HG02798 (cell line): ENCODE measurements around the gene C7orf57.
A peak's percentile ranks its signal among the peaks of the same experiment; 100 is the strongest.

Experiments used
- ATAC-seq: cut with Tn5 transposase; IDR thresholded peaks from one replicate; pipeline ENCODE4 v1.9.1; 2021; ENCODE audit warnings: mild to moderate bottlenecking; ENCODE audit not compliant: unreplicated experiment, poor library complexity

C7orf57 gene

DNA sequence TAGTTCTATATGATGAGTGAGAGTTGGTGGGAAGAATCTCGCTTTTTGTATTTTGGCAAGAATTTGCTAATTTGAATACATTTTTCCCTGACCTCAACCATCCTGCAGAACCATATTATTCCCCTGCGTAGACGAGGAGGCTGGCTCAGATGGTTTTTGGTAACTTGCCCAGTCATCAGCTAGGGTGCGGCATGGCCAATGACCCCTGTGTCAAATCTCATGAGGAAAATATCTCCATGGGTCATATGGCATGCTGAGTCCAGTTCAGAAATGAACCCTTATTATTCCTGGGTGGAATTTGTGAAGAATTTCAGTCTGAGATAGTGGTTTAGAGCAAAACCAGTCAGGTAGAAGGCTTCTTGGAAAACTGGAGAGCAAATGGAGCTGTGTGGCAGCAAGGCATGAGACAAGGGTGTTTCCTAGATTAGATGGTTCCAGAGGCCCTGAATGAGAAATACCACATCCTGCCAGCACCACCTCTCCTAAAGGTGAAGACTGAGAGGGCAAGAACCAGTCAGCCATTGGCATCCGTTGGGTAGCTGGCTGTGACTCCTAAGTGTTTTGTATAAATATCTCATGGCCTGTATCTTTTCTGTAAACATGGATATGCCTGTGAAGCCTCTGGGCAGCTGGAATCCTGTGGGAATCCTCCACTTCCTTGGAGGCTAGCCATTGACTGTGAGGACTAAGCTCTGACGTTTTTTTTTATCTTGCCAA, 47.9 kb downstream of the C7orf57 start:
- ATAC-seq, result no peak

DNA sequence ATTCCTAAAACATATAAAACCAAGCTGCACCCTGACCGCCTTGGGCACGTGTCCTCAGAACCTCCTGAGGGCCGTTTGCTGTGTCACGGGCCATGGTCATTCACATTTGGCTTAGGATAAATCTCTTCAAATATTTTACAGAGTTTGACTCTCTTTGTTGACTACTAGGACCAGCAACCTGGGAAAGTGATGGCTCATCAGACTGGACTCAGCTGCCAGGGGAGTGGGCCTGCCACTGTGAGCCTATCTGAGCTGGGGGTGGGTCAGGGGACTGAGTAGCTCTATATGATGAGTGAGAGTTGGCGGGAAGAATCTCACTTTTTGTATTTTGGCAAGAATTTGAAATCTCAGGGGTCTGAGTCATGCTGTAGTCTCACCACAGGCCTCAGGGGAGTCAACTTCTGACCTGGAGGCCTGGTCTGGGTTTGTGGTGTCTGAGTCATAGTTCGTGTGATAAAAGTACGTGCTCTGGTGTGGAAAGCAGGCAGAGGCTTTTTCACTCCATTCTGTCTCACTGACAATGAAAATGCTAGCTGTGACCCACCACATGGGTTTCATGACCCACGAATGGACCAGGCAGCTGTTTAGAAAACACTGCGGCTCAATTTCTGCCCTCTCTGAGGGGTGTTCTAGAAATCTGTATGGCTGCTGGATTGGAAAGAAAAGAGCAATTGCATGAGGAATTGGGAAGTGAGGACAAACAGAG, 49.5 kb downstream of the C7orf57 start:
- ATAC-seq, result peak; percentile 64

DNA sequence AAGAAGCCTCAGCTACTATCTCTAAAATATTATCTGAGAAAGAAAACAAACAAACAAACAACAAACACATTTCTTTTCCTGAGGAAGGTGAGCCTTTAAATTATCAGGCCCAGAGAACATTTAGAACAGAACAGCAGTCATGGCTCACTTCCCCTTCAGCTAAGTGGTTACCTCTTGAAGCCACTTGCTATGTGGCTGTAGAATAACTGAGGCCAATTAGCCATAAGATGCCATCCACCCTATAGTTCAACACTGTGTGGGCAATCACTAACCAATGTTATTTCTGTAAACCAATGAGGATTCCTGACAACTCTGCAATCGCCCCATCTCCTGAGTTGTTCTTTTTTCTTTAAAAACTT, 50.1 kb downstream of the C7orf57 start:
- ATAC-seq, result no peak

DNA sequence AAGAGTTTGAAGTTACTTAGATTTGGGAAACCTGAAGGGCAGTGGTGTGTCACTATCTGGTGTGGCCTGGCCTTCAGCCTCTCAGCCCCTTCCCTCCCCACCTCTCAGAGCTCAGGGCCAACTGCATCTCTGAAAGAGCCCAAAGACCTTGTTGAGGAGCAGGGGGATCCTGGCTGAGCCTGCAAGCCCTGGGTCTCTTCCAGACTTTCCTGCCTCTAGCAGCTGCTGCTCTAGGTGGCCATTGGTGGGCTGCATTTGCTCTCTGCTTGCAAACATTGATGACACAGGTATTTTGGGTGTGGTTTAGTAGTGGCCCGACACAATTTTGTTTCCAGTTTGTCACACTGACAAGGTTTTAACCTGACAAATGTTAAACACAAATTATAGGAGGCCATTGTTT, 50.6 kb downstream of the C7orf57 start:
- no peak for ATAC-seq

DNA sequence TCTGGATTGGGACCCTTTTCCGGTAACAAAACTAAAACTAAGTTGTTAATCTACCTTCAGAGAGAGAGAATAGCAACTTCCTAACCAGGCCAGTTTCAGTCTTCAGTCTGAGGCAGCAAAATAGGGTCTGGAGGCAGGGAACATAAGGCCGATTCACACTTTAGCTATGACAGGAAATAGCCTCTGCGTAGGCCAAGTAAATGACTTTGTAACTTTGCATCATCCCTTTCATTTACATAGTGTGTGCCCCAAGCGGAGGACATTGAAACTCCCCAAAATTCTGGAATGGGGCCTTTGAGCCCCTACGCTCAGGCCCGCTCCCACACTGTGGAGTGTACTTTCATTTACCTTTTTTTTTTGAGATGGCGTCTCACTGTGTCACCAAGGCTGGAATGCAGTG, 52.0 kb downstream of the C7orf57 start:
- peak; percentile 11 for ATAC-seq

DNA sequence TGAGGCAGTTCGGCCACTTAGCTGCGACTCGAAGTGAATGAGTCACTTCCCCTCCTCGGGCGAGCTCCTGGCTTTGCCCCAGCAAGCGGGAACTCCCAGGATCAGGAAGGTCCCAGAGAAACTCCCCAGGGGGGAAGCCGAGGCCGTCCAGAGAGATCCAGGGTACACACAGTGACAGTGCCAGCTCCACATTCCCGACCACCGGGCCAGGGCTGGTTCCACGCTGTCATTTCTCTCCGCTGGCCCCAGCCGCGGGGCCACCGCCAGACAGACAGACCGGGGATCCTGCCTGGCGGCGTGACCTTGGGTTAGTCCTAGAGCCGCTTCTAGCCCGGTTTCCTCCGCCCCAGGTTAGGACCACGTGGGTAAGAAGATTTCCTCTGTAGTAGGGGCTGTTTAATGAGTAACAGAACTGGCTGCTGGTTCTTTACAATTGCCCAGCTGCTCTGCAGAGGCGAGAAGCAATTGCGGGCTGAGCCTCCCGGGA, 53.3 kb downstream of the C7orf57 start:
- peak; percentile 68 for ATAC-seq

DNA sequence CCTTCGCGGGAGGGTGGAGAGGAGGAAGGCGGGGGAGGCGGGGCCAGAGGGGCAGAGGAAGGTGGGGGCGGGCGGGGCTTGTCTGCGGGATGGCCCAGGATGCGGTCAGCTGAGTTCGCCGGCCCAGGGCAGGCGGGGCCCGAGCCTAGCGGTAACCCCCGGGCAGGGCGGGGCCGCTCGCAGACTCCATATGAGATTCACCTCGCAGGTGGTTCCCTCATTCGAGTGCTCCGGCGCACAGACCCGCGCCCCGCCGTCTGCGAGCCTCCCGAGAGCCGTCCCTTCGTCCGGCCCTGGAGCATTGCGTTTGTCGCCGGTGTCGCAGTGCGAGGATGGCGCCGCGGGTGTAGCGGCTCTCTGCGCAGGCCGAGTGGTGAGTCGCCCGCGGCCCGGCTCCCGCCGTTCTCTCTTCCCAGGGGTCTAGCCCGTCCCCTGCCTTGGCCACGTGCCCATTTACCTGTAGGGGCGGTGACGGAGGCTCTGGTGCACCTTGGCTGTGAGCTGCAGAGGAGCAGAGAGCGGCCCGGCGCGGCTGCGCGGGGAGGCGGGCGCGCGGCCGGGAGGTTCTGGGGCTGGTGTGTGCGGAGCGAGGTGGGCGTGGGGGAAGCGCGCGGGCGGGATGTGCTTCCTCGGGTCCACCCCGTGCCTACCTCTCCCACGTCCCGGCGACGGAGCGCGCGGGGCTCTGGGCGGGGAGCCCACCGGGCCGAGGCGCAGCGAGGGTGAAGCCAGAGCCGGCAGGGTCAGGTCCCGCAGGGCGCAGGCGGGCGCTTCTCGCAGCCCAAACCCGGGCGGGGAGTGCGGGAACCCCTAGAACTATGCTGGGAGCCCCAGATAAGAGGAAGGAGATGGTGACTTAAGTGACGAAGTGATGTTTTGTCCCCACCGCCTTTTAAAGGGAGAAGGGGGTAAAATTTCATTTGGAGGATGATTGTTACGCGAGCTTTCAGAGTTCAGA, 54.0 kb downstream of the C7orf57 start, which contains the start of gene UPP1:
Gene UPP1 (plus strand): TSS at position 220 of the 958 bp plus-strand sequence. CDS start 5,519 bp downstream, outside the sequence.
- ATAC-seq, result peak; percentile 64

DNA sequence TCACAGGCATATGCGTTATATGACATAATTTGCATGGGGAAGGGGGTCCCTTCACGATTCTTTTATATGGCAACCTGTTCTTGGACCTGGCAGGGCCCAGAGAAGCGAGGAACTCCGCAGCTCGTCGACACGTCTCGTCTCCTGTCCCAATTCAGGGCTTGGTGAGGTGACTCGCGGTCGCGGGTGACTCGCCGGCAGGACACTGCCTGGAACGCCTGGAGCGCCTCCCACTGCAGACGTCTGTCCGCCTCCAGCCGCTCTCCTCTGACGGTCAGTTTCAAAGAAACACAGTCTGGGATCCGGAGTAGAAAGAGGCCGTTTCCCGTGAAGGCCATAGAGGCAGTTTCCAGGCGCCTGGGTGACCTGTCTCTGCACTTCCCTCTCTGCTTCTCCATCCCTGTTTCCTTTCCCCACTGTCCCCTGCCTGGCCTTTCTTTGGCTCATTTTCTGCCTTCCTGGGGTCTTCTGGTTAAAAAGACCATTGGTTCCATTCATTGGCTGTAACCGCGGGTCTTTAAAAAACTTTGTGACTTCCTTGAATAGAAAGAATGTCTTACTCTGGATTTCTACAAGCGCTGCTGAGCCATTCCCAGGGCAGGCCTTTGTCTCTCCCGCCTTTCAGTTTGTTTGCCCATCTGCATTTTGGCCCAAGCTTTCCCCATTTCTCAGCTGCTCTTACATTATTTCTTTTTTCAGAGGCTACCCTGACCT, 54.9 kb downstream of the C7orf57 start:
- no peak for ATAC-seq

DNA sequence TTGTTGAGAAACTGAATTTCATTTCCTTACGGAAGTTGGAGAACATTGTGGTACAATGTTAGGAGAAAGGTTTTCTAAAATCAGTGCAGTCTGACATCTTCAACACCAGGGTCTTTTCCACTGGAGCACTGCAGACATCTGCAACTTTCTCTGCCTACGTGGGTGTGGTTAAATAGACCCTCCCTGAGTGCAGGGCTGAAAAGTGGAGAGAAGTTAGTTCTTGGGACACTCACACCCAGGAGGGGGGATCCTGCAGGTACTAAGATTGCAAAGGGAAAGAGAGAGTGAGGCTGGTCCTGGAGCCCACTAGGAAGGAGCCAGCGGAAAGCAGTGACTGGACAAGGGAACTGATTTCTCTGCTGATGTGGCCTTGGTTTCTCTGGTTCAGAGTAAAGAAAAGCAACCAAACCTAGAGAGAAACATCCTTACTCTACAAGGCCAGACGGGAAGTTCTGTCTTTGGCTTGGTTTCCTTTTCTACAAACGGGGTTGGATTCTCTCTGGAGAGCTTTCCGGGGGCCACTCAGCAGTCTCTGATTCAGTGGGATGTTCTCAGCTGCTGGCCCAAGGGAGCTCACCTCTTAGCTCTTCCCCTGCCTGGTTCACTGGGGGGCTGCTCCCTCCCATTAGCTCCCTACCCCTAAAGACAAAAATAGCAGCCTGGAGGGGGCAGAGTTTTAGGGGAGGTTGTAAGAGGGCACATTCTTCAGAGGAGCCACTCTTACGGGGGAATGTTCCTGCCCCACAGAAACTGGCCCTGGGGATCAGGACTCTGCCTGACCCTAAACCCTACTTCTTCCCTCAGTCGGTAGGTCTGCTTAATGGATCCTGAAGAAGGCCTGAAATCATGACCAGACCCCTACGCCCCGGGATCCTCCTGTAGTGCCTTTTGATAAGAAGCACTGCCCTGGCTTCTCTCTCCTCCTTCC, 56.4 kb downstream of the C7orf57 start:
- no peak for ATAC-seq

DNA sequence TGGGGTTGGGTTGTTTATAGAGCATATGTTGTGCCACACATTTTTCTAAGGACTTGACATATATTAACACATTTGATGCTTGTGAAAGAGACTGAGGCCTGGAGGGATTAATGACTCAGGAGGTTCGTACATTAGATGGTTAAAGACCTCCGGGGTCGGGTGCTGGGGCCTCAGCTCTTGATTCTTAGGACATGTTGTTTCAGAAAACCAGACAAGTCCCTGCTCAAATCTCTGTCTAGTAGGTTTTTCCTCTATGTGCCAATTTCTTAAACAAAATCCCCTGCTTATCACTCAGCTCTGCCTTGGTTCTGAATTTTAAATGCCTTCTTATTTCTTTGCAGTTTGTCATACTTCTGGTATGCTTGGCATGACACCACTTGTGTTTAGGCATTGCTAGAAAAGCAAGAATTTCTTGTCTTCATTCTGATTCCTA, 59.5 kb downstream of the C7orf57 start:
- ATAC-seq, result no peak

DNA sequence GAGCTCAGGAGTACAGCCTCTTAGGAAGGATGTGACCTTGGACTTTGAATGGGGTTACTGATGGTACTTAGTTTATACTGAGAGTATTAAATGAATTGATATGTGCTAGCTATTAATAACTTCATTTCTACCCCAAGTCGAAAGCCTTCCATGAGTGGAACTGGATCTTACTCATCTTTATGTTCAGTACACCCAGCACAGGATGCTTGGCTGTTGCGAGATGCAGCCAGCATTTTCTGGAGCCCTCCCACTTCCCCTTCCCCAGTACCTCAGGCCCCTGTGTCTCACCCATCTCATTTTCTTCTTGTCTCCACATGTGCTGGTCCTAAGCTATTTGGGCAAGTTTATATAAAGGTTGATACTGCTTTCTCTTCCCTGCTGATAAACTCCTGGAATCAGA, 60.9 kb downstream of the C7orf57 start:
- ATAC-seq, result no peak

DNA sequence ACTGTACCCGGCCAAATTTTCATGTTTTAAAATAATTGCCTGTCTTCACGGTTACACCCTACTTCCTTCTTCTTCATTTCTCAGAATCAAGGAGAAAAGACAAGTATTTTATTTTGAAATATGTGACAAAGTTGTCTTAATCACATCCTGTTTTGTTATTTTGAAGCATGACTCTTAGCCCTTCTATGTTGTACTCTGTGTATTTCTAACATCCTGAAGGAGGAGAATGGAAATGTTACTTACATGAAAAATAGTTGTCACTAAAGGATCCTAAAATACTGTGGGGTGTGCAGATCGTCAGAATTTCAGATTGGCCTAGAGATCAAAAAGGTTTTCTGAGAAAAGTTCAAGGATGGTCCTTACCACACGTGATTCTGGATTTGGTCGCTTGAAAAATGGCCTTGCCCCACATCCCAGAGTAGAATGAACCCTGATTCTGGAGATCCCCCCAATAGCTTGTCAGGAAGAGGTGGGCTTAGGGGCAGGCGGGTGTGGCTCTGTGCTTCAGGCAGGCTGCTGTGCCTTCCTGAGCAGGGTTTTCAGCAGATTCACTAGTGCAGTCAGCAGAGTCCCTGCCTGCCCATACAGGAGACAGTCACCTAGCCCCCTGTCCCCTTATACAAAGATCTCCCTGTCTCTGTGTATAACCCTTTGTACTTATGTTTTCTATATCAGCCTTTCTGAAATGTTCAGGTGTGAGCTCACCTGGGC, 62.3 kb downstream of the C7orf57 start:
- no peak for ATAC-seq

DNA sequence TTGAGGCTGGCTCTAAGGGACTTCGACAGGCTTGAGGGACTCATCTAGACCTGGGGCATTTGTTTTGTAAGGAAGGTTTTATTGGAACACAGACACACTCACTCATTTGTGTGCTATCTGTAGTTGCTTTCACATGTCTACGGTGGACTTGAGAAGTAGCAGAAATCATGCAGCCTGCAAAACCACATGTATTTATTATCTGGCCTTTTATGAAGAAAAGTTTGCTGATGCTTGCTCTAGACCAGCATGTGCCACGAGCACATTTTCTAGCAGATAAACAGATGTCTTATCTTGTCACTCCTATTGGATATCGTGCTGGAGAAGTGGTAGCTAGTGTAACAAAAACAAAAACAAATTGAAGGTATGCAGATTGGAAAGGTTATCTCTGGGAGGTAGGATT, 63.5 kb downstream of the C7orf57 start:
- no peak for ATAC-seq

DNA sequence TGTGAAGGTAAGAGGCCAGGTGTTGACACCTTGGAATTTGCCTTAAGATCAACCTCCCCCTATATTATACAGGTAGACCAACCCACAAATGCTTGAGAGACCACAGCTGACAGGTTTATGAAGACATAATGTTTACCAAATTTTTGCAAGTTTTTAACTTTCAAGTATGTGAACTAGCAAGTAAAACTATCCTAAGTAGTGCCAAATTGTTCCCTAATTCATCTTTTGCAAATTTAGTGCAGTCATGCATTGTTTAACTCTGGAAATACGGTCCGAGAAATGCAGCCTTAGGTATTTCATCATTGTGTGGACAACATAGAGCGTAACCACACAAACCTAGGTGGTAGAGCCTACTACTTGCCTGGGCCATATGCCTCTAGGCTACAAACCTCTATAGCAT, 64.4 kb downstream of the C7orf57 start:
- no peak for ATAC-seq

DNA sequence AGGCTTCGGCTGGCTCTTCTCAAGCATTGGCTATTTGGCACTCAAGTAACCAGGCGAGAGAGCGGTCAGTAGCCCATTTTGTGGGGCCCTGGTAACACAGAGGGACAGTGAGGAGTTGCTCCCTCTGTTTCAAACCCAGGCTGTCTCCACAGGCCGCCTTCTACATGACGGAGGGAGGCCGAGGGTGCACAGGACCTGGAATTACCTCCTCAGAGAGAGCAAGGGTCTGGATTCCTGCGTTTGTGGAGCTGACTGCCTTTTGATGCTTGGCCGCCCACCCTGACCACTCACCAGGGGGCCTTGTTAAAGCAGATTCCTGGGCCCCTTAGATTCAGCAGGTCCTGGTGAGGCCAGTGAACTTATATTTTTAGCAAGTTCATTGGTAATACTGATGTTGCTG, 66.0 kb downstream of the C7orf57 start:
- no peak for ATAC-seq

DNA sequence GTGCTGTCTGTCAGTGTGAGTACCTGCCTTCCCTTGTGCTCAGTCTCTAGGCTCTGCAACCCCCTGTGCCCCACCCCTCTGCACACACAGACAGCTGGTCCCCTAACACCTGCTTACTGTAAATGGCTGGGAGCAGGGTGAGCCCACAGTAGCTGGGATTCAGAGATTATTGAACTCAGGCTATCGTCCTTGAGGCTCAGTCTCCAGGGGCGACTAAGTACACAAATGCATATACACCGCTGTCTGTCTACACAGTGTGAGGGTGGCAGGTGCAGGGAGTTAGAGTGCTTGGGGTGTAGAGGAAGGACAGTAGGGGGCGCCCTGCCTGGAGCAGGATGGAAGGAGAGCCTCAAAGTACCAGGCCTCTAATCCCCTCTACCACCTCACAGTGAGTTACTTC, 66.6 kb downstream of the C7orf57 start:
- no peak for ATAC-seq

DNA sequence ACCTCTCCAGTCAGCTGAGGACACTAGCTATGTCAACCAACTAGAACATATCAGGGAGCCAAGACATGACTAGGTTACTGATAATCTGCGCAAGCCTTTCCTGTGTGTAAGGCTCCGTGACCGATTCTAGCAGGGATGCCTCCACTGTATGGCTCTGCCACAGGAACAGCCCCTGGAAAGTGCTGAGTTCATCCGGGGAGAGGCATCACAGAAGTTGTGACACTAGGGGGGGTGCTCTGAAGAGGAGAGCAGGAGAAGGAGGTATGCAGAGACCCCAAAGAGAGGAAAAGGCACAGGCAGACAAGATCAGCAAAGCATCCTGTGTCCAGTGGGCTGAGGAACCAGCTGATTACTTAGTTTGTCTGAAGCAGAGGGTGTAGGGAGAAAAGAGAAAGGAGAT, 67.2 kb downstream of the C7orf57 start:
- no peak for ATAC-seq

DNA sequence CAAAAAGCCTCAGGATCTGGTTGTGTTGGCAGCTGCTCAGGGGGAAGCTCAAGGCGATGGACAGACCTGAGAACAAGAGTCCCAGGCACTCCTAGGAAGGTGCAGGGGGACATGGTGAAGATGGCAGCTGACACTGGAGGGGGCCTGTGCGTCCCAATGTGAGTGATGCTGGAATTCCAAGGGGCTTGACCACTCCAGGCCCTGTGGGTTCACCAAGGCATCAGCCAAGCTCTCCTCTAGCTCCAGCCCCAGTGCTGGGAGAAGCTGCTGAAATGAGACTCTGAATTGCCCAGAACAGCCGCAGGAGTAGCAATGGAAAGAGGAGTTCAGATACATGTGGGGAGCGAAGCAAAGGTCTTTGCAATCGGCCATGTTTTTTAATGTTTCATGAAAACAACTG, 69.7 kb downstream of the C7orf57 start:
- no peak for ATAC-seq
